SKM-1 (cell line): ENCODE data around the gene ELMO1.

Experiments used
- DNase-seq: peaks from one replicate; lab custom pipeline; 2025; ENCODE audit not compliant: unreplicated experiment; lab: John Stamatoyannopoulos, UW

The ELMO1 gene

DNA sequence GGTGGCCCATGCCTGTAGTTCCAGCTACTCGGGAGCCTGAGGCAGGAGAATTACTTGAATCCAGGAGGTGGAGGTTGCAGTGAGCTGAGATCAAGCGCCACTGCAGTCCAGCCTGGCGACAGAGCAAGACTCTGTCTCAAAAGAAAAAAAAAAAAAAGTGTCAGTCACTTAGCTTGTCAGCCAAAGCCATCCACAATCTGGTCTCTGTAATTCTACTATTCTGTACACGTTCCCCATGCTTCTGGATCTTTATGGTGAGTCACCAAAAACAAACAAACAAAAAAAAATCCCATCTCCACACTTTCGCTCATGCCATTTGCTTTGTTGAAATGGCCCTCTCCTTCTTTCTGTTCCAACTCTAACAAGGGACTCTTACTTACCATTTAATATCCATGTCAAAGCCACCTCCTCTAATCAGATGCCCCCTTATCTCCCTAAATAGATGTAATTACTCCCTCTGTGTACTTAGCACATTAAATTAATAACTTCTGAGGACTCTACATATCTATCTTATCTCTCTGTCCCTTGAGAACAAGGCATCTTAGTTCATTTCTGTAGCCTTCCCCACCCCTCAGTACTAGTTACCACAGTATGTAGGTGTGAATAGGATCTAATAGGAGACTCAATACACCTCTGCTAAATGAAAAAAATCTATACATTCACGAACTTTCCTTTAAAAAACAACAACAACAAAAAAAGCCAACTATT is 128.4 kb downstream of the ELMO1 start:
- DNase-seq: no peak

DNA sequence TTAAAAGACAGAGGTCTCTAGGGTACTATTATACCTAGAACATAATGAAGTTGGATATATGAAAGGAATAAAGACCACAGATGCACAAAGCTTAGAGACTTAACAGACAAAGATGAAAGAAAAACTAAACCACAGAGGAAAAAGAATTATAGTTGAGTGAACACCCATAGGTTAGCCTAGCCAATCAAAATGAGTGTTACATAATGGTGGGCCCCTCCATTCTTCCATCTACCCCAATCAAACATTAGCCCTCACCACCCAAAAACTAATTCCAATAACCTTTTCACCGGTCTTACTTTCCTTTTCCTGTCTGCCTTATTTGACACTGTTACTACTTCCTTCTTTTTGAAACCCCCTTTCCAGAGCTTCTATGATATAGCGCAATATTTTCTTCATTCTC is 130.1 kb downstream of the ELMO1 start:
- DNase-seq: no peak

DNA sequence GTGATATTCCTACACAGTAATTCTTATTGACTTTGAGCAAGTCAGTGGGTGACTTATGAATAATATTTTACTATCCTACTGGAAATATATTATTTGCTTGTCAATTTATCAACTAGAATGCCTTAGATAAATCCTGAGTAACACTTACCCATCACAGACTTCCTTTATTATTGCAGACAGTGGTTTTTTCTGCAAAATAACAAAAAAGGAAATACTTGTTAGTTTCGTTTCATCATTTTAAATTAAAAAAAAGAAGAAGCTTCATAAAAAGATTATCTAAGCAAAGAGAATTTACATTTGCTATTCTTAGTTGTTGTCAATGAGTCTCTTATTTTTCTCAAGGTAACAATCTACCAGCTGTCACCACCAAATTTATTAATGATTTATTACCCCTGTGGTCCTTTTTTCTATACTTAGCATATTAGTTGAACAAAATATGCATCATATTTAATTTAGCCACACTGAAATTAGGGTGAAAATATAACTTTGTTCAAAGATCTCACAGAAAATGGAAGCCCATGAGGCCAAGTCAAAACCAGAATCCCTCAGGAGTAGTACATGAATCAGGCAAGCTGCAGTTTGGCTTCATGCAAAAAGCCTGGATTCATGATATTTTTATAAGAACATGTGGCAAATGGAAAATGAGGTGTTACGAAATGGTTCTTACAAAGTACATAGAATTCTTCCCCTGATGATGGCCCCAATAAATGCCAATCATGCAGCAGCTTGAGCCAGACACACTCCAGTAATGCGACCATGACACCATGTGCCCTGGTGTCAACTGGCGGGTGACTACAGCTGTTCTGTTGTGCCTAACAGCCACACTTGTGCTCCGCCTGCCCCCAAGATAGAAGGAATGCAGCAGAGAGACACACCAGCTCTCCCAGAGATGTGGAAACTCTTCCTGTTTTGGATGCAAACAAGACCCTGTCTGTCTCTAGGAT is 132.6 kb downstream of the ELMO1 start:
- no peak for DNase-seq

DNA sequence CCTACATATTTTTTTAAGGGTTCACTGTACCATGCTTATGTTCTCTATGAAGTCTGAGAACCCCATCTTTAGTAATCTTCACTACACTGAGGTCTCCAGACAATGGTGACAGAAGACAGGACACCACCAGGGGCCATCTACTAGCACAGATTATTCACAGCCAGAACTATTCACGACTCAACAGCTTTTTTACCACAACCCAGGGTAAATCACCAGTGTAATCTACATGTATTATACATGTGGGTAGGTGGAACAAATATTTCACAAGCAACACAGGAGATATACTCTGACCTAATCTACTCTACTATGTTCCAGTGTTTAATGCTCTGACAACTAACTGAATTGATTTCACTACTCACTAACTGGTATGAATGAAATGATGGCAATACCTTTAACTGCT is 136.1 kb downstream of the ELMO1 start:
- no peak for DNase-seq

DNA sequence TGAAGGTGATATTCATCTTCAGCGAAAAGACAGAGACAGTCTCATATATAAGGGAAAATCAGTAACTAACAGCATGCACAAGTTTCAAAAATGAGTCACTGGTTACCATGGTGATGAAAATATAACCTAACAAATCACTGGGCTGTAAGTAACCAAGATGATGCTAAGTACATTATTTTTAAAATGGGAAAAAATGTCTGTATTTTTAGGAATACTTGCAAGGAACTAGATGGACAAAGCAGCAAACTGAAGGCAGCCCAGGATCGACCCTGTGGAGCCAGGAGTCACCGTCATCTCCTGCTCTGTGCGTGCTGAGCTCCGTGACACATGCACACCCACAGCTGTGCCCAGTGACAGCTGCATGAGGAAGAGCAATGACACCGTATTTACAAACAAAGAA is 137.3 kb downstream of the ELMO1 start:
- no peak for DNase-seq

DNA sequence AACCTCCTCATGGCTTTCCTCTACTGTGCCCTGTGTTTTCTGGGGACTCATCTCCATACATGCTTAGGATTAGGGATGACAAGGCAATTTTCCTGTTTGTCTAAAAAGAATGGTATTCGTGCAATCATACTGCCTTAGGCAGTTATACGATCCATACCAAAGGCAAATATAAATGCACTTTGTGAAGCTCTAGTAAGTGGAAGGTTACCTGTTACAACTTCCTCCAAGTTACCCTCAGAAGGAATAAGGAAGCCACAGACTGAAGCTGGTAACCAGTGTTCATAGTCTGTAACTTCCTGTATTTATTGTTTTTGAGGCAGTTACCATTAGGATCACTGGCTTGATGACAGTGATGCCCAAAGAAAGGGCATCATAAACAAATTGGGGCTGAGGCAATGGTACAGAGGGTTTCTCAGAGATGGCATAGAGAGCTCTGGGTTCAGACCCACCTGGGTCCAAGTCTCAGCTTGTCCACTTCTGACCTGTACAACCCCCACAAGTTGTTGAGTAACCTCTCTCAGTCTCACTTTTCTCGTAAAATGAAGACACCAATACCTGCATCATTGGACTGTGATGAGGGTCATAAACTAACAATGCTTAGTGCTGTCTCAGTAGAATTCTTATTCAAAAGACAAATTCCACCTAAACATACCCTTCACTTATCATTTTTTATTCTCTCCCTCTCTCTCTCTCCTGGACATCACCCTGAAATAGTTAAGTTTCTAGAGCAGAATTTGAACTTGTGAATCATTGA is 138.2 kb downstream of the ELMO1 start:
- peak; percentile 85 for DNase-seq

DNA sequence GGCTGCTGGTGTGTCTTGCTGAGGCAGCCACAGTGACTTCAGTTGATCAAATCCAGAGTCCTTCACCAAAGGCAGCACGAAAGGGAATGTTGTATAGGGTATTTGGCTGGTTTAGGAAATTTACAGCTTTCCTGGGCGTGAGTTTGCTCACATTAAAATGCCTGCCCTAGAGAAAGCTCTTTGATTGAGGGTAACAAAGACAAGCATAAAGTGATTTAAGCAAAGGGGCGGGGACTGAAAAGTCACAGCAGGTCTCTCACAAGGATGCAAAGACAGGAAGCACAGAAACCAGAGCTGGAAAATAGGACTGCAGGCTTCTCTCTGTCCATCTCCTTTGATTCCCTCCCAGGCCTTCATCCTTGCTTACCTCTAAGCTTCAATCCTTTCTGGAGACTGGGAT is 139.2 kb downstream of the ELMO1 start:
- DNase-seq: no peak

DNA sequence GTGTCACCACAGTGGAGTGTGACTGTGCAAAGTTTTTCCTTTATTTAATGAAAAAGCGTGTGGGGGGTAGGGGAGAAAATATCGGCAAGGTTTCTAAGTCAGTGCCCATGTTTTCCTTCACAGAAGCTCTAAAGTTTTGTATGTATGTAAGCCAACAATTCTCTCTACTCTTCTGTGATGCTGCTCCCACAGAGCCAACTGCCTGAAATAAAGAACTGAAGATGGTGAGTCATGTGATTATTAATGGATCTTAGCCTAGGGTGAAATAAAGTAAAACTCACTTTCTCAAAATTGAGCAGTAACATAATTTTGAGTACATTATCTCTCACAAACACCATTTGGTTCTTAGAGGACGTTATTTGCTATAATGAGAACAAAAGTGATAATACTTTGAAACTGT is 143.7 kb downstream of the ELMO1 start:
- DNase-seq: no peak

DNA sequence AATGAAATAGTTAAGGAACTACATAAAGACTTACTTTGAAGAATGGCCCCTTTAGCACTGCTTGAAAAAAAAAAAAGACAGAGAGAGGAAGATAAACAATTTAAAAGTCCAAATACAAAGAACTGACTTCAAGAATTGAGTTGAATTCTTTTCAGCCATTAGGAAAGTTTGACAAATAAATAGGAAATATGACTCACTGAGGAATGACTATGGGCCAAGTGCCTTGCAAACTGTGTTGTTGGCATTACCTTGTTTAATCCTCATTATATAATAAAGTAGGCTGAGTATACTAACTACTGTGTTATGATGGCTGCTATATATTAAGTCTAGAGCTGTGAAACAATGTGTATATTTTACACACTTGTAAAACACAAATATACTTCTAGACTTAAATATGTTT is 151.1 kb downstream of the ELMO1 start:
- no peak for DNase-seq

DNA sequence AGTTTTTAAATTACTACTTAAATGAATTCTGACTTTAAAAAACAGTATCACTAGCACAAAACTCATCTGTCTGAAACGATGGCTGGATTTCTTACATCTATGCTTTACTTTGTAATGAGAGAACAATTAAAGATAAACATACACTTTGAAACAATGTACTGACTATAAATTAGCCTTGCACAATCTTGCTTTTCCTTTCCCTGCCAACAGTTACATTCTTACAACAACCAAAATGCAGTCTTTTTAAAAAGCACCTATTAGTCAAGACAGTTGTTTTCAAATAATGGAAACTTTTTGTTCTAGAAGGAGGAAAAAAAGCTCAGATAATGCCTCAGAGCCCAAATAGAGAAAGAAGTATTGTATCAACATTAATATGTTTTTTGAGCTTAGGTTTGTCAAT is 153.3 kb downstream of the ELMO1 start:
- DNase-seq: no peak

DNA sequence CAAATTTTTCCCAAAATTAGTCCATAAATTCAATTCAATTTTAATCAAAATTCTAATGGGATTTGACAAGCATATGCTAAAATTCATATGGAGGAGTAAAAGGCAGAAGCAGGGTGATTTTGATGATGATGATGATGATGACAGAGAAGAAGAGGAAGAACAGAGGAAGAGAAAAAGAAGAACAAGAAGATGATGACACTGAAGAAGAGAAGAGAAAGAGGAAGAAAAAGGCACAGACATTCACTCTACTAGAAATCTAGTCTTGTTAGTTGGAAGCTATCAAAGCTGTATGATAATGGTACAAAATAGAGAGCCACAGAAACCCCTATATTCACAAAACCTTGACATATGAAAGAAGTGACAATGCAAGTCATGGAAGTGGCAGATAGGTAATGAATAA is 157.9 kb downstream of the ELMO1 start:
- peak; percentile 29 for DNase-seq

DNA sequence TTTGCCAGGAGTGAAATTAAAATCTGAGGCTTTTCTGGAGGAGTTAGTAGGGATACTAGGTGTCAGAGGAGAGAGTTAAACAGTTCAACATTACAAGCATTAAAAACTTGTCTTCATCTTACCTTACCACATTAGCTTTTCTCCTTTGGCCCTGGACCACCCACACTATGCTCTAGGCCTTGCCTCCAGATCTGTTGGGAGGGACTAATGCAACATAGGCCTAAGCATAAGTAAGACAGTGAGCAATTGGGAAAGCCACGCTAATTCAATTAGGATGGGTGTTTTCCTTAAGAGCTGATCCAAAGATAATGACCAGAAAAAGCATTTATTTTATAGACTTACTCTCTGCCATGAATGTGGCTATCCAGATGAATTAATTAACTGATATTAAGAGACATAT is 158.9 kb downstream of the ELMO1 start:
- no peak for DNase-seq

DNA sequence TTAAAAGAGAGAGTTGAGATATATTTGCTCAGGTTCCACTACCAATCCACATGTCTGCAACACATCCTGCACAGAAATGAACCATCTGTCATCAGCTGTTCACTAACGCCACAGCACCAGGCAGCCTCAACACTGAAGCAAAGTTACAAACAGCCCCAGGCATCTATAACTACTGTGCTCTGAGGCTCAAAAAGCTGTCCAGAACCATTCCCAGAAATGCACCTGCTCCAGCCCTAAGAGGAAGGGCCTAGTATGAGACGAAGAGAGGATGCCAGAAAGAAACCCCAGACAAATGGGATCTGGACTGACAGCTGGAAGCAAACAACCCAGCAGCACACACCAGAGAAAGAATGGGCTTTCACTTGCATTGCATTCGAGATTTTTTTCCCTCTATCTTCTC is 159.3 kb downstream of the ELMO1 start:
- no peak for DNase-seq

DNA sequence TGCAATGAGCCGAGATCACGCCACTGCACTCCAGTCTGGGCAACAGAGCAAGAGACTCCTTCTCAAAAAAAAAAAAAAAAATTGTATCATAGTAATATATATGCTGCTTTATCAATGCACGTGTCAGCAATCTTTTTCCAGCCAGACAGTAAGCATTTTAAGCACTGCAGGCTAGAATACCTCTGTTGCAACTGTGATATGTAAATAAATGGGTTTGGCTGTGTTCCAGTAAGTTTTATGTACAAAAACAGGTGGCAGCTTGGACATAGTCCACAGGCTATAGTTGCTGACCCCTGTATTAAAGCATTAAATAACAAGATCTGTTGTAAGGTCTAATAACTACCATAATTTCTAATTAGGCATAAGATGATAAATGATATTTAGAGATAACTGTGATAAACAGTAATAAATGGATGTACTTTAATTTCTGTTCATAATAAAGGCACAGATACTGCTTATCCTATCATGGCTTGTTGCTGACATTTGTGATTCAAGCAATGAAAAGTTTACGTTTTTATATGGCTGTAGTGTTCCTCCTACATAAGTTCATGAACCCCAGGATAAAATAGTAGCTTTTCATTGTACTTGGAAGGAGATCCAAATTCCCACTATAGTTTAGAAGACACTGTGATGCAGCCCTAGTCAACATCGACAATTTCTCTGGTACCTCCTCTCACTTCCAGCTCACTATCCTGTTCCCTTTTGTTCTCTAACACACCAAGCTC is 161.4 kb downstream of the ELMO1 start:
- DNase-seq: no peak

DNA sequence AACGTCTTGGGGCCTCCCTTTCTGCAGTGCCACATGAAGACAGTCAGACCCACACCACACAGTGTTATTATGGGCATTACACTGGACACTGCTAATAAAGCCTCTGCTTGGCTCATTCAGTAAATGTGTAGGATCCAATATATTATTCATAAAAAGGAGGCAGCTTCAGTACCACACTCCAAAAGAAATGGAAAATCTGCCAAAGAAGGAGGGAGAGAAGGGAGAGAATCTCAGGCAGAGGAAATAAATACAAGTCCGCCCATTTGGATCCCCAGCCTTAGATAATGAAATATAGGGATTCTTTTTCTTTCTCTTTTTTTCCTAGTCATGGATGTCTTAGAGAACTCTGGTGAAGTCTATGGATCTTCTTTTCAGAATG is 162.2 kb downstream of the ELMO1 start:
- no peak for DNase-seq

DNA sequence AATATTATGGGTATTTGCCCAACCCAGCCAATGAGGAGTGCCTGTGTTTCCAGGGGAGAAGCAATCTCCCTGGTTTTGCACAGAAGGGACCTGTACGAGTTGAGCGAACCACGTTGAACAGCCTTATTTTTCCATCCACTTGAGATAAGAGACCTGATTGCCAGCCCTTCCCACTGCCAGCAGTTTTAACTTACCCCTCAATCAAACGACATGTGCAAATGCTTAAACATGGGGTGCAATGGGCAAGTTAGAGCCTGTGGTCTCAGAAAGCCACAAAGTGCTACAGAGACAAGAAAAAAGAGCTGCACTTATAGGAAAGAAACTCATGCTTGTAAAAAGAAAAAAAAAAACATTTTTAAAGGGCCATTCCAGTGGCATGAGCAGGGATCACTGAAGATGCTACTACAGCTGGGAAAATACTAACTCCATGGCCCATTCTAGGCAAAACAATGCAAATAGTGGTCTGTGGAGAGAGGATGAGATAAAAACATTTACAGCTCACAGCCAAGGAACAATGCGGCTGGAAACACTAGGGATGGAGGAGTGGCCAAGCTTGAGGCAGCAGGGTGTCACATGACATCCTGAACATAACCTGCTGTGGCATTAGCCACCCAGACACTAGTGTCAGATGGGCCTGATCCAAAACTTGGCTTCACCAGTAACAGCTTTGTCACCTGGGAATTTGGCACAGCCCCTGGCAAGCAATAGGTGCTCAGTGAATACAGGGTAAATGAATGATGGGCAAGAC is 162.8 kb downstream of the ELMO1 start:
- no peak for DNase-seq

DNA sequence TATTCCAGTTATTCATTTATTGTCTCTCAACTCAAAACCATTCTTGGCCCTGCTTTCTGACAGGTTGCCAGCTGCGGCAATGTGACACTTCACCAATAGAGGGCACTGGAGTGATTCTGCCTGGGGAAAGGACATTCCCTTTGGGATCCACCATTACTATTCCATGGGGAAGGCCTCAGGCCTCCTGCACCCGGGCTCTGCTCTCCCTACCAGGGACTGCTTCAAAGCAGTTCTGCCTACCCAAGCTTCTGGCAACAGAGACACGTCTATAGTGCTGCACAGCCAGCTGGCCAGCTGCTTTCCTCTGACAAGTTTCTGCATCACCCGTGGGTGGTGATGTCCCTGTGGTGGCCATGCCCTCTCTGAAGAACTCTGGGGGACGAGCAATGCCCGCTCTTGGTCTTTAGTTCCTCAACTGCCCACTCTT is 163.8 kb downstream of the ELMO1 start:
- DNase-seq: no peak

DNA sequence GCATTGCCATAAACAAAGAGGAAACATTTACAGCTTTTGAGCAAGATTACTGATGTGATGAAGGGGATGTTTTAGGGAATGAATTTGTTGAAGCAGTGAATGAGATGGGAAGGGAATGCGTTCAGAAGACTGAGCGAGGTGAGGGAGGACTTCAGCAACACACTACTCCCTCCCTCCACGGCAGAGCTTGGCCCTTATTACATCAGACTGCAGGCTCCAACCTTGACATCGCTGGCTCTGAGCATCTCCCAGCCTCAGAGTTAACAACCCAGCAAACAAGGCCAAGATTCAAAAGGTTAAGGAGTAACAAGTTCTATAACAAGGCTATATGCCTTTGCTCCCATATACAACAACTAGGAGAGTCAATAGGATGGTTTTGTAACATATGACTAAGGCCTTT is 164.4 kb downstream of the ELMO1 start:
- no peak for DNase-seq

DNA sequence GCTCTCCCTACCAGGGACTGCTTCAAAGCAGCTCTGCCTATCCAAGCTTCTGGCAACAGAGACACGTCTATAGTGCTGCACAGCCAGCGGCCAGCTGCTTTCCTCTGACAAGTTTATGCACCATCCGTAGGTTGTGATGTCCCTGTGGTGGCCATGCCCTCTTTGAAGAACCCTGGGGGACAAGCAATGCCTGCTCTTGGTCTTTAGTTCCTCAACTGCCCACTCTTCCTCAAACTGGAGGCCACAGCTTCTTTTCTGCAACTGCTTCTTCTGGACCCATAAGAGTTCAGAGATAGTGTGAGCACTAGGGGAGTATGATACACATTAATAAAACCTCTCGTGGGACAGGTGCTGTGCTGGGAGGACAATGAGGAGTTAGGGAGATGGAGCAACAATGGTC is 164.9 kb downstream of the ELMO1 start:
- DNase-seq: no peak

DNA sequence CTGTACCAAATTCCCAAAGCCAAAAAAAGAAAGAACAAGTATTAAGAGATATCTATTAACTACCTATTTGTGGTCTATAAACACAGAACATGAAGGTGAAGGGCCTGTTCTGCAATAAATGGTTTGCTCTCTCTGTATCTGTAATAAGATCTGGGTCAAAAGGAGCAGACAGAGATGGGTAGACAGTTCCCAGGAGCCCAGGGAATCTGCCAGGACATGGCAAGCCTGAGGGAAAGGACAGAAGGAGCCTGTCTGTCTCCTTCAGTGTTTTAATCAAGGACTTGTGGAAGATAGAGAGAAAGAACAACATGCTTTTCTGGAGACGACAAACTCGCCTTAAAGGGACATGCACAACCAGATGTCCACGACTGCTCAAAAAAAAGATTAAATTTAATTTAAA is 165.7 kb downstream of the ELMO1 start:
- no peak for DNase-seq

DNA sequence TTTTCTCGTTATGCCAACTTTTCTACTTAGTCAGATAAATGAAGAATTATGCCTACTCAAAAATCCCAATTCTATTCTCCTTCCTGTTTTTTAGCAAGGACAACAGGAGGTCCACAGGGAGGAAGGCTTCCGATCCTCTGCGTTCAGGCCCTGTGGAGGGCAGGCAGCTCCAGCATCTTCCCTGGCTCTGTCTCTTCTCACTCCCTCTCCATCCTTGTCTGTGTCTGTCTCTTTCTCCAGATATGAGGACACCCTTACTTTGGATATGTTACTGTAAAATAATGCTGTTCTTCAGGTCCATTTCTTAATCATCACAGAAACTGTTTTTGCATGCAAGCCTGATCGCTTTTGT is 166.6 kb downstream of the ELMO1 start:
- no peak for DNase-seq
